Stimulated activated CD4-positive, alpha-beta T cell treated with anti-CD3 and anti-CD28 coated beads, Interleukin-2, amount 100 ng/mL, for 48 hours (primary cell): Measurements from ENCODE around the gene IL7R.

Experiments used
- DNase-seq, 2 donors: peaks; one replicate each; pipeline ENCODE4 v3.0.0-alpha.2; 2020

The IL7R gene

DNA sequence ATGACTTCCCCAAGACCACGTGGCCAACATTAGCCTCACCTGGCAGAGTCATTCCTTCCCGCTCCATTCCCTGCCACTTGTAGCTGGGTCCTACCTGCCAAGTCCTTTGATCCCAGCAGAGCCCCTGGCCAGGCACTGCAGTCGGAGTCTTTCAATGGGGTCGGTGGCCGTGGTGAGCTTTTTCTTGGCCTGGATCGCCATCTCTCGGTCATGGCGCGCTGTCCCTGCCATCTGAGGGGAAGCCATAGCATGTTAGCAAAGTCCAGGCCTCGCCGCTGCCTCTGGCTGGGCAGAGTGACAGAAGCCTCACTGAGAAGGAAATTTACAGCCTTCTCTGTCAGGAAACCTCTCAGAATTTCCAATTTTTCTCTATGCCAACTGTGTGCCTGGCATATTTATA is 64.2 kb downstream of the IL7R start:
- DNase-seq, result no peak

- no peak for DNase-seq
These were observed 65.2 kb downstream of the IL7R start for GRCh38 chr5:35921930-35922329.

DNA sequence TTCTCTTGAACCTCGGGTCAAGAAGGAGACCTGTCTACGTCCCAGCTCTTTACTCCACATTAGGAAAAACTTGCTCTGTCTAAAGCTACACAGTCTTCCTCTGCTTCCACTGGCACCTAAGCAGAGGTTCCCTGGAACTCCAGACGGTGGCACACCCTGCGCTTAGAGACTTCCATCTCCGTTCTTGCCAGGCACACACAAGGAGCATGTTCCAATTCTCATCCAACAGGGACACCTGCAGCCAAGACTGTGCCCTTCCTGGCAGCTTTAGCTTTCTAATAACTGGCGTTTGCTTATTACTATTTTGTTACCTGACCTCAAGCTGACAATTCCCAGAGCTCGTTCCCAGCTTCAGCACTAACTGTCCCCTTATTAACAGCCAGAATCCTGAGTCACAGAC is 65.8 kb downstream of the IL7R start:
- no peak for DNase-seq

GRCh38 chr5:35924122-35924949 is 67.6 kb downstream of the IL7R start:
- DNase-seq, result no peak

DNA sequence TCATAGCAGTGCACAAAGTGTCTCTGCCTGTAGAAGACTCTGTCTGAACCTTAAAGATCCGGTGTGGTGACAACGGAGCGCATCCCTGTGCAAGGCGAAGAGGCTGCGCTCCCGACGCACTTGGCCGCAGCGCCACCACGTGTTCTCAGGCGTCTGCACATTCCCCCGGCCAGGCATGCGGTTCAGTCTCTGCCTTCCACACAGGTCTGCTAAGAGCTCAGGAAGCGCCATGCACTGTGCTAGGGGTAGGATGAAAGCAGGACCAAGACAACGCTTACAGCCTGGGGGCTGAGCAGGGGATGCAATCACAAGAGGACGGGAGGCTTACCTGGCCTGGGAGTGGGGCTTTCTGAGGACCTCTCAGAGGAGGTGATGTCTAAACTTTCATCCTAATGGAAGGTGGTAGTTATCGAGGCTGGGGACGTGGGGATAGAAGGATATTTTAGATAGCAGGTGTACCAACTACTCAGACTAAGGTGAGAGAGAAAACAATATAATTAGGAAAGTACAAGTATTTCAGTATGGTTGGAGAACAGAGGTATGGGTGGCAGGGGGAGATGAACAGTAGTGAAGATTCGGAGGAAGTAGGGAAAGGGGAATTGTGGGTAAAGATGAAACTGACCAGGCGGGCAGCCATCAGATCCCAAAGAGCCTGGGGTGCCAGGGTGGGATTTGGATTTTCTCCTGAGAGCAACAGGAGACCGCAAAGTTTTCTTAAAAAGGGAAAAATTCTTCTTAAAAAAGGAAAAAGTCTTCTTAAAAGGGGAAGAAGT is 68.4 kb downstream of the IL7R start:
- DNase-seq, result peak; percentile 76 to 78

DNA sequence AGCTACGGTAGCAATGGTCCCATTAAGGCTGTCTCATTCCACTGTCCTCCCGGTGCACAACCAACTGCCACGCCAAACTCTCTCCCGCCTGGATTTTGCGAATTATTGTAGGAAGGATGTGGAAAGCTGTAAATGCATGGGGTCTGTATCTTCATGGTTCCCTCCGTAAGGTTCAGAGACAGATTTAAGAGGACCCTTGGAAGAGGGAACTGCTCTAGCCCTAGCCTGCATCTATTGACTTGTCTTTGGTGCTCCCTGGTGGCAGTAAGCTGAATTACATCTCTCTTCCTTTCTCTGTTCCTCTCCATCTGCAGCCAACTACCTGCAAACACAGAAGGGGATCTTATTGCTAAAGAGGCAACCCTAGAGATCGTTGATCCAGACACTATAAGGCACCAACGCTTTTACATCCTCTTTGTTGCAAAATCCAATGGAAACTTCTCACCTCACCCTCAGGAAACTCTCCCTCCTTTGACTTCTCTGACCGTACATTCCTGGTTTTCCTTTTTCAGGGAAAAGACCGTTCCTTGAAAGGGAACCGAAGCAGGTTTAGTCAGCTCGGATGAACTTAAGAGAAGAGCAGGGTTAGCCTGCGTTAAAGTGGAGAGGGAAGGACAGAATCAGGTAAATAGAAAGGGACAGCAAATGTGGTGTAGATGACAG is 69.8 kb downstream of the IL7R start:
- DNase-seq, result peak; percentile 68 to 75
